Measurements from ENCODE around the gene PRSS21. TPM values are rescaled to one million over a fixed set of nuclear protein-coding genes. Genes with fewer than 3 reads are reported as not detected.

PRSS21 gene
- total and polyA plus RNA-seq, 4 donors, result 0.18 to 1.0 (median 0.26) TPM; not detected in 1

- Histone ChIP-seq H3K27ac (ENCODE audit: low read depth in 1 of 2, low read length in 2 of 2) (no peak overlapping the region), H3K36me3 (ENCODE audit: control insufficient read depth in 4 of 4, insufficient read depth in 3 of 4, low read depth in 1 of 4, low read length in 3 of 4) (no peaks in the 10 kb centered on the region), H3K4me3 (ENCODE audit: low read depth in 1 of 3, low read length in 3 of 3) (peak overlapping the region in 1 of 3 donors; percentile 33), H3K9me3 (ENCODE audit: control insufficient read depth in 4 of 4, low read length in 3 of 4) (no peaks in the 10 kb centered on the region), H3K27me3 (ENCODE audit: control insufficient read depth in 4 of 4, insufficient read depth in 4 of 4, low read length in 3 of 4) (peaks cover 0 to 5% (median 1%) of the 10 kb centered on the region in 4 donors), H3K9ac (ENCODE audit: low read depth in 1 of 2, low read length in 2 of 2) (no peak overlapping the region), H3K4me1 (ENCODE audit: control insufficient read depth in 4 of 4, insufficient read depth in 4 of 4, low read length in 3 of 4) (peaks cover 0 to 10% (median 4%) of the 10 kb centered on the region in 4 donors)
- 17% methylated on average over 79 of the region's 79 CpGs for WGBS
- TF ChIP-seq REST (IDR thresholded peaks at IDR 0.05) (no peak), FOXA2 (IDR thresholded peaks at IDR 0.05) (no peak), YY1 (IDR thresholded peaks at IDR 0.05) (no peak), TAF1 (conservative IDR thresholded peaks at IDR 0.05) (no peak), CTCF (IDR thresholded peaks at IDR 0.05; ENCODE audit: low read depth, low read length, missing input control) (no peak)
- no peak for DNase-seq (ENCODE audit: low spot score)
Measured at GRCh38 chr16:2785101-2785991, 31.7 kb upstream of the PRSS21 start.

- Histone ChIP-seq H3K4me1 (ENCODE audit: control insufficient read depth in 4 of 4, insufficient read depth in 4 of 4, low read length in 3 of 4) (peaks cover 0 to 10% (median 4%) of the 10 kb centered on the region in 4 donors), H3K36me3 (ENCODE audit: control insufficient read depth in 4 of 4, insufficient read depth in 3 of 4, low read depth in 1 of 4, low read length in 3 of 4) (no peaks in the 10 kb centered on the region), H3K27me3 (ENCODE audit: control insufficient read depth in 4 of 4, insufficient read depth in 4 of 4, low read length in 3 of 4) (peaks cover 0 to 5% (median 3%) of the 10 kb centered on the region in 4 donors), H3K9me3 (ENCODE audit: control insufficient read depth in 4 of 4, low read length in 3 of 4) (no peaks in the 10 kb centered on the region), H3K27ac (ENCODE audit: low read depth in 1 of 2, low read length in 2 of 2) (no peak overlapping the region), H3K9ac (ENCODE audit: low read depth in 1 of 2, low read length in 2 of 2) (no peak overlapping the region), H3K4me3 (ENCODE audit: low read depth in 1 of 3, low read length in 3 of 3) (no peak overlapping the region)
- TF ChIP-seq REST (IDR thresholded peaks at IDR 0.05) (no peak), TAF1 (conservative IDR thresholded peaks at IDR 0.05) (no peak), YY1 (IDR thresholded peaks at IDR 0.05) (no peak), HNF4G (IDR thresholded peaks at IDR 0.05) (no peak), JUND (IDR thresholded peaks at IDR 0.05) (no peak), NR2F2 (IDR thresholded peaks at IDR 0.05) (no peak), MAX (IDR thresholded peaks at IDR 0.05) (no peak), ATF3 (IDR thresholded peaks at IDR 0.05) (no peak), HNF4A (conservative IDR thresholded peaks at IDR 0.05) (no peak), RAD21 (IDR thresholded peaks at IDR 0.05) (no peak)
- WGBS, result 42% methylated on average over 15 of the region's 15 CpGs
- DNase-seq (ENCODE audit: low spot score), result no peak
Measured at GRCh38 chr16:2786061-2786825, 30.8 kb upstream of the PRSS21 start.

Measured in liver (tissue), 9 donors.